GM12878 (cell line): ENCODE results near the gene NODAL. TPM values are rescaled to one million over a fixed set of nuclear protein-coding genes. Genes with fewer than 3 reads are reported as not detected.

Experiments
- ATAC-seq: fragments of 200-7000 bp; cut with Tn5 transposase; 3 replicates; pipeline ENCODE4 v1.9.1; 2020; ENCODE audit warnings: mild to moderate bottlenecking, moderate library complexity
- BruUV-seq: library from RNA; stranded (reverse); fragments of 400-500 nt; replicated peaks from 2 replicates; lab custom pipeline; 2021; lab: Mats Ljungman, UMichigan
- CTCF ChIA-PET: fragments of 300-600 bp; sonication (Branson Sonifier 250); formaldehyde crosslinking; extraction: SDS; loops from one replicate; lab custom pipeline; 2021; ENCODE audit warnings: inconsistent platforms; lab: Yijun Ruan, JAX
- POLR2A ChIA-PET: fragments of 350-600 bp; formaldehyde crosslinking; extraction: SDS; loops from one replicate; lab custom pipeline; 2021; ENCODE audit warnings: inconsistent platforms; lab: Charles Lee
- RAD21 ChIA-PET: fragments of 300-600 bp; sonication (Branson Sonifier 250); formaldehyde crosslinking; loops from one replicate; lab custom pipeline; 2023; ENCODE audit warnings: antibody characterized with exemption; ENCODE audit not compliant: unreplicated experiment; lab: Charles Lee
- SMC1A ChIA-PET: fragments of 300-600 bp; sonication (Branson Sonifier 250); formaldehyde crosslinking; loops from one replicate; lab custom pipeline; 2023; ENCODE audit not compliant: unreplicated experiment, uncharacterized antibody; lab: Charles Lee
- DNase-seq: peaks from one replicate; pipeline ENCODE4 v3.0.0-alpha.2; 2011; ENCODE audit warnings: low read depth, low spot score
- FAIRE-seq: peaks from 3 replicates; lab custom pipeline; 2011; peaks lifted over from hg19 to GRCh38; lab: Jason Lieb, UNC
- H2AFZ ChIP-seq: 2 replicates; pipeline ENCODE4 v1.6.0; 2011; ENCODE audit warnings: low read depth, low read length, control low read depth; ENCODE audit not compliant: control insufficient read depth
- H3K27ac ChIP-seq: 2 replicates; pipeline ENCODE4 v1.5.1; 2011; ENCODE audit warnings: control low read depth; ENCODE audit not compliant: control insufficient read depth, insufficient read depth
- H3K27me3 ChIP-seq, 2 experiments: replicated peaks in 1 of 2; 2 replicates each; pipeline versions ENCODE4 v1.6.0 to v1.6.1; 2011; ENCODE audit warnings: low read length in 1 of 2; ENCODE audit not compliant: control insufficient read depth in 2 of 2, insufficient read depth in 2 of 2
- H3K36me3 ChIP-seq, 2 experiments: 2 replicates each; pipeline ENCODE4 v1.5.1; 2011; ENCODE audit warnings: low read length in 1 of 2; ENCODE audit not compliant: control insufficient read depth in 2 of 2, insufficient read depth in 2 of 2
- H3K4me1 ChIP-seq: 2 replicates; pipeline ENCODE4 v1.6.1; 2011; ENCODE audit warnings: mild to moderate bottlenecking, low read length, moderate library complexity, mixed read lengths; ENCODE audit not compliant: control insufficient read depth, insufficient read depth
- H3K4me2 ChIP-seq: 2 replicates; pipeline ENCODE4 v1.6.0; 2011; ENCODE audit warnings: control low read depth; ENCODE audit not compliant: control insufficient read depth, insufficient read depth
- H3K4me3 ChIP-seq: fragments of 200-600 bp; sonication (generic); 2 replicates; pipeline ENCODE4 v1.5.1; 2016
- H3K79me2 ChIP-seq: 2 replicates; pipeline ENCODE4 v1.6.0; 2011; ENCODE audit warnings: low read length; ENCODE audit not compliant: control insufficient read depth, insufficient read depth
- H3K9ac ChIP-seq: 2 replicates; pipeline ENCODE4 v1.8.0; 2011; ENCODE audit warnings: low read length, control low read depth, mixed read lengths; ENCODE audit not compliant: control insufficient read depth, insufficient read depth
- H3K9me3 ChIP-seq: replicated peaks from 3 replicates; pipeline ENCODE4 v1.5.1; 2011; ENCODE audit warnings: mild to moderate bottlenecking, low read length; ENCODE audit not compliant: control insufficient read depth, insufficient read depth
- H4K20me1 ChIP-seq: 2 replicates; pipeline ENCODE4 v1.6.0; 2011; ENCODE audit not compliant: control insufficient read depth, insufficient read depth
- ASH2L ChIP-seq: fragments of 300-600, 200-600 bp; sonication (generic); IDR thresholded peaks from 2 replicates; pipeline ENCODE4 v1.6.1; 2017; ENCODE audit warnings: low read depth, mild to moderate bottlenecking, borderline replicate concordance
- GABPA ChIP-seq: IDR thresholded peaks from 2 replicates; pipeline ENCODE4 v1.6.1; 2014; ENCODE audit warnings: antibody characterized with exemption, low read depth, mild to moderate bottlenecking, inconsistent platforms
- NR2F1 ChIP-seq: fragments of 450-650 bp; conservative IDR thresholded peaks from 2 replicates; pipeline ENCODE4 v1.6.1; 2017; ENCODE audit warnings: mild to moderate bottlenecking
- RAD51 ChIP-seq: fragments of 450-650 bp; IDR thresholded peaks from 2 replicates; pipeline ENCODE4 v1.6.1; 2016; ENCODE audit warnings: moderate library complexity, mild to moderate bottlenecking, inconsistent platforms
- SMAD5 ChIP-seq: IDR thresholded peaks from 2 replicates; pipeline ENCODE4 v1.6.1; 2016; ENCODE audit warnings: antibody characterized with exemption, low read depth
- SPI1 ChIP-seq: IDR thresholded peaks from 2 replicates; pipeline ENCODE4 v1.6.1; 2011; ENCODE audit warnings: low read depth, mild to moderate bottlenecking, low read length, moderate library complexity, borderline replicate concordance; ENCODE audit not compliant: insufficient read depth
- STAT1 ChIP-seq: fragments of 450-650 bp; conservative IDR thresholded peaks from 2 replicates; pipeline ENCODE4 v1.6.1; 2014; ENCODE audit warnings: antibody characterized with exemption, mild to moderate bottlenecking
- ZBED1 ChIP-seq: IDR thresholded peaks from 2 replicates; pipeline ENCODE4 v1.6.1; 2016; ENCODE audit warnings: borderline replicate concordance
- ZNF274 ChIP-seq: IDR thresholded peaks from one replicate; pipeline ENCODE4 v1.8.0; 2011; ENCODE audit not compliant: insufficient read length, insufficient read depth
- WGBS: methylation state at CpG from one replicate; pipeline ENCODE4 v1.1.6; 2016; ENCODE audit warnings: low lambda C conversion rate; ENCODE audit not compliant: insufficient replicate concordance, insufficient coverage; ENCODE audit errors: missing lambda C conversion rate; 5-methylcytosine and 5-hydroxymethylcytosine counted together
- in situ Hi-C: fragments of 300-500 bp; cut with MboI; formaldehyde crosslinking; loops from 9 replicates; pipeline ENCODE4 v1.14.3; 2018; ENCODE audit warnings: mixed read lengths
- intact Hi-C: fragments of 100-400 bp; cut with micrococcal nuclease; formaldehyde crosslinking; loops from one replicate; pipeline ENCODE4 v1.14.2; 2022; ENCODE audit not compliant: unreplicated experiment
- polyA plus RNA-seq, 11 experiments: library from polyadenylated mRNA; depleted of rRNA in 4 of 11; unstranded in 6 of 11; stranded (reverse) in 5 of 11; fragments of >200 nt; fragmentation: Nextera tagmentation in 4 of 11; fragmentation: Illumina TruSeq in 1 of 11; extraction: Ambion mirVana in 4 of 11; extraction: Trizol in 1 of 11; gene quantifications; 1 replicate in 1 of 11; 2 replicates in 10 of 11; pipeline versions ENCODE4 v1.2.1 to v1.2.3, GENCODE V29; 2011 to 2016; ENCODE audit warnings: inconsistent platforms in 2 of 11, missing spikeins in 2 of 11, low read depth in 1 of 11
- total RNA-seq, 4 experiments: library from RNA; depleted of rRNA in 3 of 4; stranded (reverse); fragments of >200 nt in 3 of 4; fragmentation: Illumina TruSeq in 1 of 4; extraction: Trizol in 1 of 4; gene quantifications; 2 replicates each; pipeline versions ENCODE4 v1.2.1 to v1.2.3, GENCODE V29; 2013 to 2021
- TF ChIP-seq, protein P1 (sequence below): fragments of 450-650 bp; IDR thresholded peaks from 2 replicates; pipeline ENCODE4 v1.6.1; 2017; ENCODE audit warnings: mild to moderate bottlenecking, moderate library complexity
- TF ChIP-seq, protein P2 (sequence below): fragments of 450-650 bp; IDR thresholded peaks from 2 replicates; pipeline ENCODE4 v1.6.1; 2016; ENCODE audit warnings: mild to moderate bottlenecking
- TF ChIP-seq, protein P3 (sequence below): IDR thresholded peaks from 2 replicates; pipeline ENCODE4 v1.6.1; 2012; ENCODE audit warnings: mild to moderate bottlenecking, low read depth, low read length

The NODAL gene
- total and polyA plus RNA-seq, 10 of the 15 experiments (the other 5 are each of a cell fraction or from before 2014, with no cell fraction given), result not detected

DNA sequence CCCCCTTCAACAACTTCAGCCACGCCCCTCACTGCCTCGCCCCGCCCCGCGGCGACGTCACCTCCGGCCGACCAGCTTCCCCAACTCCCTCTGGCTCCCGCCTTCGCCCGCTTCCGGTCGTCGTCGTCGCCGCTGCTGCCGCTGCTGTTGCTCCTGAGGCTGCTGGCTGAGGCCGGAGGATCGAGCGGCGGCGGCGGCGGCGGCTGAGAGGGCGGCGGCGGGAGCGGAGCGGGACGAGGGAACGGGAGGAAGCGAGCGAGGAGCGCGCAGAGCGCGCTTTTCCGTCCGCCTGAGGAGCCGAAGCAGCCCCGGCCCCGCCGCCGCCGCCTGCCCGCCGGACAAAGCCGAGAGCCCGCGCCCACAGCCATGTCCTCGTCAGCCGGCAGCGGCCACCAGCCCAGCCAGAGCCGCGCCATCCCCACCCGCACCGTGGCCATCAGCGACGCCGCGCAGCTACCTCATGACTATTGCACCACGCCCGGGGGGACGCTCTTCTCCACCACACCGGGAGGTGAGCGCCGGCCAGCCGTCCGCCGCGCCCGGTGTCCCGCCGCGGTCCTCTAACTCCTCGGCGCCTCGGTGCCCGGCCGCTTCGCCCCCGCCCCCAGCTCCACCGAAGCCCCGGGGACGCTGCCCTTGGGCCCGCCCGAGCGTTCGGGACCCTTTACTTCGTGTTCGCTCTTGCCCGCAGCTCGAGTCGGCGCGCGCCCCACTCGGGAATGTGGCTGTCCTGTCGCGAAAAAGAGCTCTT is 37.3 kb downstream of the NODAL start, which contains the start of gene EIF4EBP2:
Gene EIF4EBP2, plus strand, starts transcription at position 110 of the 751 bp plus-strand sequence. Its CDS starts 257 bp downstream, at position 367.
- H3K4me1 ChIP-seq, result peaks cover 14% of the 10 kb centered on the region
- BruUV-seq, result no TSS peak
- SMC1A ChIA-PET, result interaction anchor here (0.6 to 3.9 kb wide), 13 partner anchors 9 to 182 kb away, joined by 3 to 20 read pairs (median 4); no protein-coding TSS in a partner anchor
- RAD21 ChIA-PET, result interaction anchor here (0.8 to 3.3 kb wide), 14 partner anchors 9 to 182 kb away, joined by 3 to 12 read pairs (median 3); no protein-coding TSS in a partner anchor
- FAIRE-seq (no peak), ATAC-seq (peak; percentile 91), DNase-seq (peak; percentile 89)
- H3K36me3 ChIP-seq, result no peaks in the 10 kb centered on the region
- H3K4me2 ChIP-seq, result peak within 1 kb of the TSS; percentile 81
- in situ Hi-C loops, result no loop called here
- WGBS, result 1% methylated on average over 102 of the region's 103 CpGs
- peaks cover 34% of the 10 kb centered on the region for H3K79me2 ChIP-seq
- H3K27me3 ChIP-seq, result no peaks in the 10 kb centered on the region
- intact Hi-C loops, result no loop called here
- CTCF ChIA-PET, result interaction anchor here (0.5 to 4.0 kb wide), 15 partner anchors 10 to 500 kb away, joined by 3 to 22 read pairs (median 5); partner anchors contain the start of genes LRRC20, SAR1A, SGPL1 and TYSND1
- peaks cover 7% of the 10 kb centered on the region; the same call in 1 of the 2 replicates for H4K20me1 ChIP-seq
- peak within 1 kb of the TSS; percentile 94 for H2AFZ ChIP-seq
- peak within 1 kb of the TSS; percentile 73 for H3K27ac ChIP-seq
- H3K4me3 ChIP-seq, result peak within 1 kb of the TSS; percentile 79
- POLR2A ChIA-PET, result interaction anchor here (0.8 to 2.0 kb wide), 12 partner anchors 10 to 258 kb away, joined by 3 to 9 read pairs (median 4); partner anchors contain the start of genes SAR1A and TYSND1
- H3K9ac ChIP-seq, result peak within 1 kb of the TSS; percentile 54
- no peaks in the 10 kb centered on the region for H3K9me3 ChIP-seq
- TF ChIP-seq GABPA, result peak; percentile 78
- no peak for TF ChIP-seq RAD51
- no peak for TF ChIP-seq ASH2L
- TF ChIP-seq, protein P1, sequence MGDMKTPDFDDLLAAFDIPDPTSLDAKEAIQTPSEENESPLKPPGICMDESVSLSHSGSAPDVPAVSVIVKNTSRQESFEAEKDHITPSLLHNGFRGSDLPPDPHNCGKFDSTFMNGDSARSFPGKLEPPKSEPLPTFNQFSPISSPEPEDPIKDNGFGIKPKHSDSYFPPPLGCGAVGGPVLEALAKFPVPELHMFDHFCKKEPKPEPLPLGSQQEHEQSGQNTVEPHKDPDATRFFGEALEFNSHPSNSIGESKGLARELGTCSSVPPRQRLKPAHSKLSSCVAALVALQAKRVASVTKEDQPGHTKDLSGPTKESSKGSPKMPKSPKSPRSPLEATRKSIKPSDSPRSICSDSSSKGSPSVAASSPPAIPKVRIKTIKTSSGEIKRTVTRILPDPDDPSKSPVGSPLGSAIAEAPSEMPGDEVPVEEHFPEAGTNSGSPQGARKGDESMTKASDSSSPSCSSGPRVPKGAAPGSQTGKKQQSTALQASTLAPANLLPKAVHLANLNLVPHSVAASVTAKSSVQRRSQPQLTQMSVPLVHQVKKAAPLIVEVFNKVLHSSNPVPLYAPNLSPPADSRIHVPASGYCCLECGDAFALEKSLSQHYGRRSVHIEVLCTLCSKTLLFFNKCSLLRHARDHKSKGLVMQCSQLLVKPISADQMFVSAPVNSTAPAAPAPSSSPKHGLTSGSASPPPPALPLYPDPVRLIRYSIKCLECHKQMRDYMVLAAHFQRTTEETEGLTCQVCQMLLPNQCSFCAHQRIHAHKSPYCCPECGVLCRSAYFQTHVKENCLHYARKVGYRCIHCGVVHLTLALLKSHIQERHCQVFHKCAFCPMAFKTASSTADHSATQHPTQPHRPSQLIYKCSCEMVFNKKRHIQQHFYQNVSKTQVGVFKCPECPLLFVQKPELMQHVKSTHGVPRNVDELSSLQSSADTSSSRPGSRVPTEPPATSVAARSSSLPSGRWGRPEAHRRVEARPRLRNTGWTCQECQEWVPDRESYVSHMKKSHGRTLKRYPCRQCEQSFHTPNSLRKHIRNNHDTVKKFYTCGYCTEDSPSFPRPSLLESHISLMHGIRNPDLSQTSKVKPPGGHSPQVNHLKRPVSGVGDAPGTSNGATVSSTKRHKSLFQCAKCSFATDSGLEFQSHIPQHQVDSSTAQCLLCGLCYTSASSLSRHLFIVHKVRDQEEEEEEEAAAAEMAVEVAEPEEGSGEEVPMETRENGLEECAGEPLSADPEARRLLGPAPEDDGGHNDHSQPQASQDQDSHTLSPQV, result no peak
- no peak for TF ChIP-seq SPI1
- TF ChIP-seq, protein P2, sequence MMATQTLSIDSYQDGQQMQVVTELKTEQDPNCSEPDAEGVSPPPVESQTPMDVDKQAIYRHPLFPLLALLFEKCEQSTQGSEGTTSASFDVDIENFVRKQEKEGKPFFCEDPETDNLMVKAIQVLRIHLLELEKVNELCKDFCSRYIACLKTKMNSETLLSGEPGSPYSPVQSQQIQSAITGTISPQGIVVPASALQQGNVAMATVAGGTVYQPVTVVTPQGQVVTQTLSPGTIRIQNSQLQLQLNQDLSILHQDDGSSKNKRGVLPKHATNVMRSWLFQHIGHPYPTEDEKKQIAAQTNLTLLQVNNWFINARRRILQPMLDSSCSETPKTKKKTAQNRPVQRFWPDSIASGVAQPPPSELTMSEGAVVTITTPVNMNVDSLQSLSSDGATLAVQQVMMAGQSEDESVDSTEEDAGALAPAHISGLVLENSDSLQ, result peak; percentile 55; the same call in 1 of the 2 replicates
- TF ChIP-seq ZNF274, result no peak
- TF ChIP-seq STAT1, result no peak
- 0 out of 2 replicates have a peak, but pooled peaks have one; percentile 5 for TF ChIP-seq ZBED1
- TF ChIP-seq NR2F1, result peak; percentile 55; the same call in 1 of the 2 replicates
- TF ChIP-seq, protein P3, sequence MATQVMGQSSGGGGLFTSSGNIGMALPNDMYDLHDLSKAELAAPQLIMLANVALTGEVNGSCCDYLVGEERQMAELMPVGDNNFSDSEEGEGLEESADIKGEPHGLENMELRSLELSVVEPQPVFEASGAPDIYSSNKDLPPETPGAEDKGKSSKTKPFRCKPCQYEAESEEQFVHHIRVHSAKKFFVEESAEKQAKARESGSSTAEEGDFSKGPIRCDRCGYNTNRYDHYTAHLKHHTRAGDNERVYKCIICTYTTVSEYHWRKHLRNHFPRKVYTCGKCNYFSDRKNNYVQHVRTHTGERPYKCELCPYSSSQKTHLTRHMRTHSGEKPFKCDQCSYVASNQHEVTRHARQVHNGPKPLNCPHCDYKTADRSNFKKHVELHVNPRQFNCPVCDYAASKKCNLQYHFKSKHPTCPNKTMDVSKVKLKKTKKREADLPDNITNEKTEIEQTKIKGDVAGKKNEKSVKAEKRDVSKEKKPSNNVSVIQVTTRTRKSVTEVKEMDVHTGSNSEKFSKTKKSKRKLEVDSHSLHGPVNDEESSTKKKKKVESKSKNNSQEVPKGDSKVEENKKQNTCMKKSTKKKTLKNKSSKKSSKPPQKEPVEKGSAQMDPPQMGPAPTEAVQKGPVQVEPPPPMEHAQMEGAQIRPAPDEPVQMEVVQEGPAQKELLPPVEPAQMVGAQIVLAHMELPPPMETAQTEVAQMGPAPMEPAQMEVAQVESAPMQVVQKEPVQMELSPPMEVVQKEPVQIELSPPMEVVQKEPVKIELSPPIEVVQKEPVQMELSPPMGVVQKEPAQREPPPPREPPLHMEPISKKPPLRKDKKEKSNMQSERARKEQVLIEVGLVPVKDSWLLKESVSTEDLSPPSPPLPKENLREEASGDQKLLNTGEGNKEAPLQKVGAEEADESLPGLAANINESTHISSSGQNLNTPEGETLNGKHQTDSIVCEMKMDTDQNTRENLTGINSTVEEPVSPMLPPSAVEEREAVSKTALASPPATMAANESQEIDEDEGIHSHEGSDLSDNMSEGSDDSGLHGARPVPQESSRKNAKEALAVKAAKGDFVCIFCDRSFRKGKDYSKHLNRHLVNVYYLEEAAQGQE, result peak; percentile 11; the same call in 1 of the 2 replicates
- peak; percentile 91 for TF ChIP-seq SMAD5
